Activated gamma-delta T cell treated with Interleukin-2 at 50 U/mL for 16 hours (primary cell): Measurements from ENCODE around the gene ATAD2B.
"Not testable (repeated sequence)": the region's sequence is repeated elsewhere in the genome, so short reads cannot be mapped to it uniquely, and the experiment has no call there.

Source experiments
- DNase-seq: peaks from one replicate; pipeline ENCODE4 v3.0.0-alpha.2; 2020

Gene ATAD2B

GRCh38 chr2:23723029-23723428 is 203.9 kb downstream of the ATAD2B start:
- DNase-seq = not testable (repeated sequence)

GRCh38 chr2:23722255-23722654 is 204.7 kb downstream of the ATAD2B start:
- DNase-seq = no peak

GRCh38 chr2:23721454-23721826 is 205.5 kb downstream of the ATAD2B start:
- no peak for DNase-seq

- DNase-seq = no peak
Measured at GRCh38 chr2:23720705-23721453, 206.0 kb downstream of the ATAD2B start.

- DNase-seq = no peak
Measured at GRCh38 chr2:23719716-23720115, 207.2 kb downstream of the ATAD2B start.

GRCh38 chr2:23718931-23719700 is 207.8 kb downstream of the ATAD2B start:
- DNase-seq = no peak

GRCh38 chr2:23713351-23713750 is 213.6 kb downstream of the ATAD2B start:
- no peak for DNase-seq

- DNase-seq = no peak
Measured at GRCh38 chr2:23712756-23713151, 214.2 kb downstream of the ATAD2B start.

GRCh38 chr2:23711979-23712755 is 214.8 kb downstream of the ATAD2B start:
- DNase-seq = no peak

GRCh38 chr2:23709311-23709710 is 217.6 kb downstream of the ATAD2B start:
- no peak for DNase-seq

GRCh38 chr2:23708771-23709170 is 218.2 kb downstream of the ATAD2B start:
- DNase-seq = no peak

GRCh38 chr2:23707096-23707495 is 219.8 kb downstream of the ATAD2B start:
- no peak for DNase-seq

GRCh38 chr2:23706613-23707078 is 220.3 kb downstream of the ATAD2B start:
- DNase-seq = no peak

GRCh38 chr2:23705771-23706612 is 220.9 kb downstream of the ATAD2B start:
- no peak for DNase-seq

GRCh38 chr2:23703583-23704385 is 223.1 kb downstream of the ATAD2B start:
- no peak for DNase-seq

GRCh38 chr2:23703037-23703582 is 223.8 kb downstream of the ATAD2B start:
- no peak for DNase-seq

GRCh38 chr2:23700627-23701026 is 226.3 kb downstream of the ATAD2B start:
- DNase-seq = no peak

- DNase-seq = no peak
Measured at GRCh38 chr2:23699580-23699925, 227.4 kb downstream of the ATAD2B start.

GRCh38 chr2:23698721-23699579 is 228.0 kb downstream of the ATAD2B start:
- no peak for DNase-seq
